CD4-positive, alpha-beta T cell treated with Interleukin-2 at 100 ng/mL for 4 hours (primary cell): ENCODE results near the gene DGKH.
A peak's percentile ranks its signal among the peaks of the same experiment; 100 is the strongest.

Experiments
- DNase-seq: peaks from one replicate; pipeline ENCODE4 v3.0.0-alpha.2; 2020; ENCODE audit warnings: low spot score

Gene DGKH

GRCh38 chr13:42039946-42040729, 8.3 kb upstream of the DGKH start:
- peak; percentile 91 for DNase-seq

GRCh38 chr13:42040730-42041010, 7.8 kb upstream of the DGKH start:
- no peak for DNase-seq

- no peak for DNase-seq
Measured at GRCh38 chr13:42041011-42041683, 7.3 kb upstream of the DGKH start.

GRCh38 chr13:42041684-42042035, 6.8 kb upstream of the DGKH start:
- no peak for DNase-seq

DNA sequence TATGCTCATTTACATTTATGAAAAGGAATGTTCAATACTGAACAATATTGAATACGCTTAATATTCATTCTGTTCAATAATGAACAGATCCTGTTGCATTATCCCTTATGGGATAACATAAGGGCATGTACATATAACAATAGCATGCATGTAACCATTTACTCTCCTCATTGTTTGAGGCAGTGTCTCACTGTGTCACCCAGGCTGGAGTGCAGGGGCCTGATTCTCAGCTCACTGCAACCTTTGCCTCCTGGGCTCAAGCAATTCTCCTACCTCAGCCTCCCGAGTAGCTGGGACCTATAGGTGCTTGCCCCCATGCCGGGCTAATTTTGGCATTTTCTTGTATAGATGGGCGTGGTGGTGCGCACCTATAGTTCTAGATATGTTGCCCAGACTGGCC, 4.8 kb upstream of the DGKH start:
- DNase-seq = no peak

GRCh38 chr13:42046448-42046847, 2.0 kb upstream of the DGKH start:
- DNase-seq = no peak

DNA sequence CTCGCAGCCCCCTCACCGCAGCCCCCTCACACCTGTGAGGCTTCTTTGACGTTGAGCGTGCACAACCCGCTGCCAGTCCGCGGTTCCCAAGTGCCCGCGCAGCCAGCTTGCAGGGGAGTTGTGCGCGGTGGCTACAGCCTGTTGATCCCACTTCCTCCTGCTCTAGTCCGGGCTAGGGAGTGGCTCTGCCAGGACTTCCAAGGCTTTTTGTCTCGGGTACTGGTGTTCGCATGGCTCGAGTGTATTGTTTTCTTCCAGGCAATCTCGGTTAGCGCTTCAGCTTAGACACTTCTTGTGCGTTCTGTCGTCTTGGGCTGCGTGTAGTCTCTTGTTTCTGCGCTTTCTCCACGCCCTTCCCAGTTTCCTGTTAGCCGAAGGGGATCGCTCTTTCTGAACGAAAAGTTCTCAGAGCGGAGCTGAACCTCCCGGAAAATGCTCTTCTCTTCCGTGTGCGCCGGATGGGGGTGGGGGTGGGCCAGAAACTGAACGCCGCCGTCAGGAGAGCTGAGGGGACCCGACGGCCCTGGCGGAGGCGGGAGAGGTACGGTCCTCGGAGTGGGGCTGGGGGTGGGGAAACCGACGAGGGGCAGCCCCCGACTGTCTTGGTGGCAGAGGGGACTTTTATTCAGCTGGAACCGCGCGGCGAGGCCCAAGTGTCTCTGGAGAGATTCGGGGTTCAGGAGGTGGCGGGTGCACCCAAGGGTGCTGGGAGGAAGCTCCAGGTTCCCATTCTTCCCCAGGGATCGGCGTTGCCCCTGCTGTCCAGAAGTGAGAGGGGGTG, 697 bp upstream of the DGKH start:
- DNase-seq = peak; percentile 37

GRCh38 chr13:42048684-42049453, 421 bp downstream of the DGKH start:
- peak; percentile 47 for DNase-seq

- DNase-seq = no peak
Measured at GRCh38 chr13:42049454-42049813, 986 bp downstream of the DGKH start.

- DNase-seq = no peak
Measured at GRCh38 chr13:42054798-42055499, 6.5 kb downstream of the DGKH start.

- DNase-seq = no peak
Measured at GRCh38 chr13:42055500-42056085, 7.1 kb downstream of the DGKH start.

GRCh38 chr13:42056146-42056545, 7.7 kb downstream of the DGKH start:
- DNase-seq = no peak

DNA sequence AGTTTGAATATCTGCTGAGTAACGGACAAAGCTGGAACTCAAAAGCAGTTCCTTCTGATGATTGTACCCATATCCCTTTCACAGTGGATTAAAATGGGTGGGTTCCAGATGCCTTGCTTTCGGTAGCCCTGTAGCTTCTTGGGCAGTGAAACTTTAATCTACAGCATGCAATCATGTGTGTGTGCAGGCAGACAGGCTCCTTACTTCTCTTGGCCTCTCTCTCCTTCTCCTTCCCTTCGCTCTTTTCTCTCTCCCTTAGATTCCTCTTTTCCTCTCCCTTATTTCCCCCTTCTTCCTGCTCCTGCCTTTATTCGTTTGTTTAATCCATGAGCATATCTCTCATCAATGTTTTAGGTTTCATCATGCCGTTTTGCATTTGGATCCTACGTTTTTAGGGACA, 8.1 kb downstream of the DGKH start:
- no peak for DNase-seq

- DNase-seq = no peak
Measured at GRCh38 chr13:42057918-42058530, 9.6 kb downstream of the DGKH start.

- no peak for DNase-seq
Measured at GRCh38 chr13:42061943-42062342, 13.5 kb downstream of the DGKH start.

DNA sequence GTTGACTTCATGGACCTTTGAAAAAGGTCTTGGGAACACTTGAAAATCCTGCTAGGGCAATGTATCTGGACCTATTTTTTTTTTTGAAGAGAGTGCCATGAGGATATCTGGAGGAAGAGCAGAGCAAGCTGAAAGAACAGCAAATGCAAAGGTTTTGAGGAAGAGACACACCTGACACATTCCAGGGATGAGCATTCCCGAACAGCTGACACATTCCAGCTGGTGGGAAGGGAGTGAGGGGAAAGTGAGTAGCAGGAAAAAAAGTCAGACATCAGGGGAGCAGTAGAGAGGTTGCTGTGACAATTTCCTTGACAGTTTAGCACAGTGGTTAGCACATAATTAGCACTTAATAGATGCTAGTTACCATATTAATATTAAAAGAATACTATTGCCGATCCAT, 14.7 kb downstream of the DGKH start:
- no peak for DNase-seq

- DNase-seq = no peak
Measured at GRCh38 chr13:42064259-42064658, 15.8 kb downstream of the DGKH start.

GRCh38 chr13:42064966-42065365, 16.5 kb downstream of the DGKH start:
- DNase-seq = no peak

DNA sequence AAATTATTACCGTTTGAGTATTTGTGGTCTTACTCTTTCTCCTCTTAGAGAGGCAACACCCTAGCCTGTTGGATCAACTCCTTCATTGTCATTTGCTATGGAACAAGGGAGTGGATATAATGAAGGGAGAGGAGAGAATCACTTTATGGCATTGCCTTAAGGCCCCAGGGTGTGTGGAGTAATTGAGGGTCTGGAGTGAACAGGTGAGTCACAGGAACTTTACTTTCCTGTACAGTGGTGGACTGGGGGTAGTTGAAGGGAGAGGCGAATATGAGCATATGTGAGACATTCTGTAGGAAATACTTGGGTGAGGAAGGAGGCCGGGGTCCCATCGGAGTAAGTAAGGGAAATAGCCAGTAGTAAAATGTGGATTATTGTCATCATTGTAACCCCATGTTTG, 17.0 kb downstream of the DGKH start:
- no peak for DNase-seq

- no peak for DNase-seq
Measured at GRCh38 chr13:42066542-42066941, 18.1 kb downstream of the DGKH start.

GRCh38 chr13:42068886-42069285, 20.4 kb downstream of the DGKH start:
- no peak for DNase-seq
